GM13977 (cell line): Measurements from ENCODE around the gene CBFA2T2.
A peak's percentile ranks its signal among the peaks of the same experiment; 100 is the strongest.

Source experiments
- DNase-seq: peaks from one replicate; pipeline ENCODE4 v3.0.0; 2012; ENCODE audit warnings: low spot score
- in situ Hi-C: fragments of 300-500 bp; cut with MboI; formaldehyde crosslinking; loops from one replicate; pipeline ENCODE4 v1.12.0; 2022; ENCODE audit warnings: low sequenced_read_pairs, low pct_unique_long_range_greater_than_20kb, mixed read lengths, inconsistent platforms; ENCODE audit not compliant: unreplicated experiment
- TF ChIP-seq, protein P1 (sequence below): IDR thresholded peaks from 2 replicates; pipeline ENCODE4 v1.5.1; 2012; ENCODE audit warnings: mild to moderate bottlenecking, control low read depth; ENCODE audit not compliant: insufficient read depth; ENCODE audit errors: extremely low read depth, missing control alignments

The CBFA2T2 gene

DNA sequence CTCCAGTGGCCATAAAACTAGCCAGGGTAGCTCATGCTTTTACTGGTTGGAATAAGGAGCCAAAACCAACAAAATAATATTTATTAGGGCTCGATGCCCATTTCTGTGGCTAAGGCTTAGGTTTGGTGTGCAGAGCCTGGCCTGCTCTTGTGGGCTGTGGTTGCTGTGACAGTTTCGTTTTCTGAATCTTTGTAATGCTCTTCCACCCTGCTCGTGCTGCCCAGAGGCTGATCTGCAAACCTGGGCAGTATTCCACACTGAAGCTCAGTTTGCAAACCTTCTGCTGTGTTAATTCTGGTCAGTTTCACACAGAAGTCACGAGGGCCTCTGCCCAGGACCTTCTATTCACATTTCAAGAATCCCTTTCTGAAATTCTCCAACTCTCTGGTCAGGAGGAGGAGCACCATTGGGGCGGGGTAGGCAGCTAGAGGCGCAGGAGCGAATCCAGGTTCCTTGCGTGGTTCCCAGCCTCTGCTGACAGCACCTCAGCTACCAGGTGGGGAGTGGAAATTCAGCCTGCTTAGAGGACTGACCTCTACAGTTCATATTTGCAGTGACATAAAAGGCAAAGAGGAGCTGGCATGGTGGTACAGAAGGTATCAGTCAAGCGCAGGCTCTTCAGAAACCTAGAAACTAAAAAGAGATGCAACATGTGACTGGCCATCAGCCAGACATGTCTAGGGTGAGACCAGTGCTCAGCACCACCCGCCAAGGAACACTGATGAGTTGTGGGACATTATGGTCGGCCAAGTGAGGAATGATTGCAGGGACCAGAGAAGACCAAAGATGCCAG, 157.9 kb downstream of the CBFA2T2 start:
- peak; percentile 76 for DNase-seq
- TF ChIP-seq, protein P1, sequence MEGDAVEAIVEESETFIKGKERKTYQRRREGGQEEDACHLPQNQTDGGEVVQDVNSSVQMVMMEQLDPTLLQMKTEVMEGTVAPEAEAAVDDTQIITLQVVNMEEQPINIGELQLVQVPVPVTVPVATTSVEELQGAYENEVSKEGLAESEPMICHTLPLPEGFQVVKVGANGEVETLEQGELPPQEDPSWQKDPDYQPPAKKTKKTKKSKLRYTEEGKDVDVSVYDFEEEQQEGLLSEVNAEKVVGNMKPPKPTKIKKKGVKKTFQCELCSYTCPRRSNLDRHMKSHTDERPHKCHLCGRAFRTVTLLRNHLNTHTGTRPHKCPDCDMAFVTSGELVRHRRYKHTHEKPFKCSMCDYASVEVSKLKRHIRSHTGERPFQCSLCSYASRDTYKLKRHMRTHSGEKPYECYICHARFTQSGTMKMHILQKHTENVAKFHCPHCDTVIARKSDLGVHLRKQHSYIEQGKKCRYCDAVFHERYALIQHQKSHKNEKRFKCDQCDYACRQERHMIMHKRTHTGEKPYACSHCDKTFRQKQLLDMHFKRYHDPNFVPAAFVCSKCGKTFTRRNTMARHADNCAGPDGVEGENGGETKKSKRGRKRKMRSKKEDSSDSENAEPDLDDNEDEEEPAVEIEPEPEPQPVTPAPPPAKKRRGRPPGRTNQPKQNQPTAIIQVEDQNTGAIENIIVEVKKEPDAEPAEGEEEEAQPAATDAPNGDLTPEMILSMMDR: no peak
- in situ Hi-C loops: no loop called here

DNA sequence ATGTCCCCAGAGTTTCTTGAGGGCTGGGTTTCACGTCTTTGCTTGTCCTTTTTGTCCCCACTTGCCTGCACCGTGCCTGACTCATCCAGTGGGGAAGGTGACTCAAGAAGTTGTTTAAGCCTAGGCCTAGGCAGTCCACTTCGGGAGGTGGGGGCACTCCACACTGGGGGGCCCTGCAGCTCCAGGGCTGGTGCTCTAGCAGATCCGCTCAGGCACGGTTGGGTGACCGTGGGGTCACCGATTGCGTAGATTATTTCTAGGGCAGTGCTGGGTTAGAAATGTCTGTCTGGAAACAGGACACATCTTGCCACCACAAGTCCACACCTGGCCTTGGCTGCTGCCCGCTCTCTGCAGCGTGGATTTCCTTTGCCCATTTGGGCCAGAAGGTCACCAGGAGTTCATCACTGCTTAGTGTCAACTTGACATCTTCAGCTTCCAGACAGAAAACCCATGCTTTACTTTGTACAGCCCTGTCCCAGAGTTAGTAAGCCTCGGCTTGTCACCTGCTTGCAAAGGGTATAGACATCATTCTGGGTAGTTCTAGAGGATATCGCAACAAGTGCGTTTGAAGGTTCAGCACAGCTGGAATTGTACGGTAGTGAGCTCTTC, 158.6 kb downstream of the CBFA2T2 start:
- TF ChIP-seq, protein P1: no peak
- DNase-seq: no peak
- in situ Hi-C loops: no loop called here

DNA sequence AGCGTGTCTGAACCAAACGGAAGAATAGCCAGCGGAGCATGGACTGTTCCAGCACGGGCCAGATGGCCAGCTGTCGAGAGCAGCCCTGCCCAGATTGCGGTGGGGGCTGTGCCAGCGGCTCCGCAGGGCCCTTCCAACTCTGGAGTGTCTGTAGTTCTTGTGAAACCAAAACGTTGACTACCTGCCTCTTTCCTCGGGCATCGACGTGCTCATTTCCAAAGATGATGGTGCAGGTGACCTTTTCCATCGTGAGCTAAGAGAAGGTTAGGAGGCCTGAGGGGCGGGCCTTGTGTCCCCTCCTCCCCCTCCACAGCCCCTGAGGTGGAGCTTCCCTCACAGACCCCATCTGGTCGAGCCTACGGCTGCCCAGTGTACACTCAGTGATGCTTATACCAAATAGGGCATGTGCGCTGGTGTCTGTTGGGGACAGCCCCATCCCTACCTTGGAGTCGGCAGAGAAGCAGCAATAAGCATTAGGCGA, 159.3 kb downstream of the CBFA2T2 start:
- DNase-seq: no peak
- in situ Hi-C loops: no loop called here
- TF ChIP-seq, protein P1: no peak

DNA sequence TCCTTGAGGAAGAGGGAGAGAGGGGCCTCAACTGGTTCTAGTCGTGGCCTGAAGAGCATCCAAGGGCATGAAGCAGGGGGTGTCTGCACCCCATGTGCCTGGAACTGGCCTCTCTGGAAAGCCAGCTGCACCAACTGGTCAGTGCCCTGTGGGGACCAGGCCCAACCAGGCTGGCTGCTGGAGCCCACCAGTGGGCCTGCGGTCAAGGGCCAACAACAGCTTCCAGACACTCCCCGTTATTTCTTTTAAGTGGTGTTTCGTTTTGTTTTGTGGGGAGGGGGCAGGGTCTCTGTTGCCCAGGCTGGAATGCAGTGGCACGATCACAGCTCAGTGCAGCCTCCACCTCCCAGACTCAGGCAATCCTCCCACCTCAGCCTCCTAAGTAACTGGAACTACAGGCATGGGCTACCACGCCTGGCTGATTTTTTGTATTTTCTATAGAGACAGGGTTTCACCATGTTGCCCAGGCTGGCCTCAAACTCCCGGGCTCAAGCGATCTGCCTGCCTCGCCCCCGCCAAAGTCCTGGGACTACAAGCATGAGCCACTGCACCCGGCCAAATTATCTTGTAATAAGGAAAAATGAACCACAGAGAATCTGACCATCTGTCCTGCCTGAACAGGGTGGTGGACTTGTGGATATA, 160.3 kb downstream of the CBFA2T2 start:
- TF ChIP-seq, protein P1: no peak
- DNase-seq: no peak
- in situ Hi-C loops: loop anchor here (10.0 kb wide), 1 partner anchor 195 kb away; no protein-coding TSS in a partner anchor

DNA sequence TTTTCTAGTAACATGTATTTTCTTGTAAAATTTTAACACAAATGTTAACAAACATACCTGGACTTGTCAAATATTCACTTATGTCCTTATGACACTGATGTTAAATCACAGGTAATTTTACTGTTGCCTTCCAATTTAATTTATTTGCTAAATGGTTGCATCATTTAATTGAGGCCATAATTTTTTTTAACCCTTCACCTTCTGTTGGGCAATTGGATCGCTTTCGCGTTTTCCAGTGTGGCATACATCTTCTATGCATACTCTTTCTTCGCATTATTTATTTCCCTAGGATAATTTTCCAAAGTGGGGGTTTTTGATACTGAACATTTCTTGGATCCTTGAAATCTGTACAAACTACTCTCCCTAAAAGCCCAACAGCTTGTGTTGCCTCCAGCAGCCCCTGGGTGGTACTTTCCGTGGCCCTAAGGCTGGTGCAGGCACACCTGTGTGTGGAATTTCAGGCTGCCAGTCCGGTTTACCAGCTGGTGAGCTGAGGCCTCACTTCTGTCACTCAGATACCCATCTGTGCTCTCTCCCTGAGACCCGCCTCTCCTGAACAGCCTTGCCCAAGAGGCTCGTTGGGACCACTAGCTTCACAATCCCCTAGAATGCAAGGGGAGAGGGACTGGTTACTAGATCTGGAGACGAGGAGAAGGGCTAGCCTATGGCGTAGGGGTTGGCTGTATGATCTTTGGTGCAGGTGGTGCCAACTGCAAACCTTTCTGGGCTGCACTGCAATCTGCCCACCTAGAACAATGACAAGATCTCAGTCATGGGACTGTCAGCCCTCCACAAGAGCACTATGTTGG, 161.1 kb downstream of the CBFA2T2 start:
- DNase-seq: no peak
- TF ChIP-seq, protein P1: no peak
- in situ Hi-C loops: loop anchor here (10.0 kb wide), 1 partner anchor 196 kb away; no protein-coding TSS in a partner anchor

DNA sequence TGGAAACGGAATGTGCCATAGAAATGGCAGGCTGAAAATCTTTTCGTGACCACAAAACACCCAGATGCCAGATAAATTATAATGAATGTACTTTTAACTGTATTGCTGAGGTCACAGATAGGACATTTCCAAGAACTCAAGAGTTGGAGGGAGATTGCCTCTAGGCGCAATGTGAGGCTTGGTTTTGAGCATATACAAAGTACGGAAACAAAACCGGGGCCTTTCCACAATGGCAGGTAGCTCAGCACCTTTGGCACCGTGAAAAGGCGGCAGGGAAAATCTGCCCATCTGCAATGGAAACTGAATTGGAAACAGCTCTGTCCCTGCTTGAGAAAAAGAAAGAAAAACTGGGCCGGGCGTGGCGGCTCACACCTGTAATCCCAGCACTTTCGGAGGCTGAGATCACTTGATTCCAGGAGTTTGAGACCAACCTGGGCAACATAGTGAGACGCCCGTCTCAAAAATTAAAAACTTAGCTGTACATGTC, 161.7 kb downstream of the CBFA2T2 start:
- DNase-seq: no peak
- TF ChIP-seq, protein P1: no peak
- in situ Hi-C loops: loop anchor here (10.0 kb wide), 1 partner anchor 197 kb away; no protein-coding TSS in a partner anchor
